HEK293T (cell line): Measurements from ENCODE around the gene PLCB1.

ENCODE experiments used
- CTCF ChIA-PET: fragments of 350-600 bp; formaldehyde crosslinking; extraction: SDS; loops from one replicate; lab custom pipeline; 2021; ENCODE audit warnings: antibody characterized with exemption, inconsistent platforms; lab: Yijun Ruan, JAX
- POLR2A ChIA-PET: fragments of 350-600 bp; formaldehyde crosslinking; extraction: SDS; loops from one replicate; lab custom pipeline; 2020; ENCODE audit warnings: antibody characterized with exemption, inconsistent platforms; lab: Yijun Ruan, JAX
- DNase-seq: peaks from one replicate; pipeline ENCODE4 v3.0.0; 2012; ENCODE audit warnings: mixed read lengths; ENCODE audit errors: extremely low spot score
- ARNT ChIP-seq: fragments of 450-650 bp; IDR thresholded peaks from 2 replicates; pipeline ENCODE4 v1.6.1; 2017; ENCODE audit warnings: mild to moderate bottlenecking
- BHLHE40 ChIP-seq: fragments of 450-650 bp; IDR thresholded peaks from 2 replicates; pipeline ENCODE4 v1.6.1; 2016; ENCODE audit warnings: mild to moderate bottlenecking, moderate library complexity, borderline replicate concordance
- CTBP1 ChIP-seq: fragments of 450-650 bp; IDR thresholded peaks from 2 replicates; pipeline ENCODE4 v1.6.1; 2016; ENCODE audit warnings: borderline replicate concordance
- ELF4 ChIP-seq: fragments of 450-650 bp; IDR thresholded peaks from 2 replicates; pipeline ENCODE4 v1.6.1; 2017; ENCODE audit warnings: antibody characterized with exemption
- FOXA1 ChIP-seq: fragments of 450-650 bp; IDR thresholded peaks from 2 replicates; pipeline ENCODE4 v1.6.1; 2016; ENCODE audit warnings: mild to moderate bottlenecking
- FOXK2 ChIP-seq: fragments of 450-650 bp; IDR thresholded peaks from 2 replicates; pipeline ENCODE4 v1.6.1; 2016; ENCODE audit warnings: mild to moderate bottlenecking
- FOXM1 ChIP-seq: fragments of 450-650 bp; IDR thresholded peaks from 2 replicates; pipeline ENCODE4 v1.6.1; 2017; ENCODE audit warnings: mild to moderate bottlenecking, borderline replicate concordance
- HDGF ChIP-seq: fragments of 450-650 bp; IDR thresholded peaks from 2 replicates; pipeline ENCODE4 v1.6.1; 2017; ENCODE audit warnings: antibody characterized with exemption, borderline replicate concordance
- L3MBTL2 ChIP-seq: fragments of 450-650 bp; conservative IDR thresholded peaks from 2 replicates; pipeline ENCODE4 v1.6.1; 2016; ENCODE audit warnings: mild to moderate bottlenecking
- LEF1 ChIP-seq: fragments of 450-650 bp; IDR thresholded peaks from 2 replicates; pipeline ENCODE4 v1.6.1; 2017; ENCODE audit warnings: mild to moderate bottlenecking, borderline replicate concordance
- NFRKB ChIP-seq: fragments of 450-650 bp; IDR thresholded peaks from 2 replicates; pipeline ENCODE4 v1.6.1; 2016; ENCODE audit warnings: mild to moderate bottlenecking, moderate library complexity
- PKNOX1 ChIP-seq: fragments of 450-650 bp; IDR thresholded peaks from 2 replicates; pipeline ENCODE4 v1.6.1; 2016
- SP1 ChIP-seq: fragments of 450-650 bp; IDR thresholded peaks from 2 replicates; pipeline ENCODE4 v1.6.1; 2017
- SUZ12 ChIP-seq: fragments of 450-650 bp; IDR thresholded peaks from 2 replicates; pipeline ENCODE4 v1.6.1; 2016; ENCODE audit warnings: mild to moderate bottlenecking
- TARDBP ChIP-seq: fragments of 450-650 bp; IDR thresholded peaks from 2 replicates; pipeline ENCODE4 v1.6.1; 2016
- ZNF384 ChIP-seq: fragments of 450-650 bp; IDR thresholded peaks from 2 replicates; pipeline ENCODE4 v1.6.1; 2016

Gene PLCB1

GRCh38 chr20:8166730-8167129 lies 34.7 kb downstream of the PLCB1 start:
- no peak for DNase-seq
- no peak for TF ChIP-seq LEF1
- TF ChIP-seq SUZ12, result no peak
- TF ChIP-seq SP1, result no peak
- TF ChIP-seq CTBP1, result no peak
- no peak for TF ChIP-seq NFRKB
- no peak for TF ChIP-seq ELF4
- no peak for TF ChIP-seq FOXM1
- no peak for TF ChIP-seq HDGF
- no peak for TF ChIP-seq ARNT
- no peak for TF ChIP-seq PKNOX1
- TF ChIP-seq FOXA1, result no peak
- TF ChIP-seq BHLHE40, result no peak
- no peak for TF ChIP-seq TARDBP
- TF ChIP-seq ZNF384, result no peak
- TF ChIP-seq FOXK2, result no peak
- no peak for TF ChIP-seq L3MBTL2
- ChIA-PET CTCF (no interaction called here), POLR2A (no interaction called here)

GRCh38 chr20:8168785-8169288 lies 36.8 kb downstream of the PLCB1 start:
- no peak for DNase-seq
- no peak for TF ChIP-seq FOXA1
- TF ChIP-seq PKNOX1, result no peak
- no peak for TF ChIP-seq NFRKB
- no peak for TF ChIP-seq BHLHE40
- no peak for TF ChIP-seq TARDBP
- no peak for TF ChIP-seq SUZ12
- no peak for TF ChIP-seq ARNT
- TF ChIP-seq FOXK2, result no peak
- TF ChIP-seq ELF4, result no peak
- no peak for TF ChIP-seq HDGF
- ChIA-PET CTCF (no interaction called here), POLR2A (no interaction called here)

- ChIA-PET CTCF (no interaction called here), POLR2A (no interaction called here)
- DNase-seq, result no peak
- TF ChIP-seq FOXK2 (no peak), PKNOX1 (no peak), ZNF384 (no peak), NFRKB (no peak), TARDBP (no peak)
Measured at GRCh38 chr20:8170921-8171320, 38.9 kb downstream of the PLCB1 start.

- ChIA-PET CTCF (no interaction called here), POLR2A (no interaction called here)
- TF ChIP-seq SUZ12 (no peak), FOXK2 (no peak), LEF1 (no peak), ARNT (no peak), CTBP1 (no peak), FOXM1 (no peak), ELF4 (no peak), ZNF384 (no peak), TARDBP (no peak), FOXA1 (no peak), NFRKB (no peak), SP1 (no peak), HDGF (no peak), BHLHE40 (no peak)
- no peak for DNase-seq
Measured at GRCh38 chr20:8172191-8172590, 40.1 kb downstream of the PLCB1 start.

- ChIA-PET CTCF (no interaction called here), POLR2A (no interaction called here)
- TF ChIP-seq BHLHE40 (no peak), SP1 (no peak), L3MBTL2 (no peak), CTBP1 (no peak), FOXK2 (no peak), HDGF (no peak), ARNT (no peak), ZNF384 (no peak), LEF1 (no peak)
- no peak for DNase-seq
Measured at GRCh38 chr20:8175741-8176675, 43.9 kb downstream of the PLCB1 start.

GRCh38 chr20:8183526-8183925 lies 51.5 kb downstream of the PLCB1 start:
- no peak for DNase-seq
- POLR2A ChIA-PET, result no interaction called here
- CTCF ChIA-PET, result no interaction called here
- TF ChIP-seq BHLHE40 (no peak), FOXA1 (no peak), SP1 (no peak), NFRKB (no peak), PKNOX1 (no peak), ZNF384 (no peak), LEF1 (no peak), TARDBP (no peak), SUZ12 (no peak), CTBP1 (no peak), HDGF (no peak), FOXK2 (no peak), FOXM1 (no peak), ELF4 (no peak), ARNT (no peak), L3MBTL2 (no peak)
